ENCODE measurements around the gene IGLL5.

The IGLL5 gene

GRCh38 chr22:22925805-22926369 lies 38.3 kb downstream of the IGLL5 start:
- H3K27ac ChIP-seq, result no peak overlapping the region
- H3K4me3 ChIP-seq (ENCODE audit: low read depth in 1 of 2, low read length in 1 of 2), result no peak overlapping the region
- no peaks in the 10 kb centered on the region for H3K9me3 ChIP-seq
- no peaks in the 10 kb centered on the region for H3K4me1 ChIP-seq (ENCODE audit: control insufficient read depth in 1 of 2, insufficient read depth in 1 of 2, low read depth in 1 of 2, low read length in 1 of 2)
- TF ChIP-seq CTCF (IDR thresholded peaks at IDR 0.05), result no peak
- H3K27me3 ChIP-seq, result peaks cover 7% of the 10 kb centered on the region
- H3K36me3 ChIP-seq, result no peaks in the 10 kb centered on the region

GRCh38 chr22:22926370-22927195 lies 39.0 kb downstream of the IGLL5 start:
- Histone ChIP-seq H3K27me3 (peaks cover 7% of the 10 kb centered on the region), H3K9me3 (no peaks in the 10 kb centered on the region), H3K36me3 (no peaks in the 10 kb centered on the region), H3K27ac (no peak overlapping the region), H3K4me1 (ENCODE audit: control insufficient read depth in 1 of 2, insufficient read depth in 1 of 2, low read depth in 1 of 2, low read length in 1 of 2) (no peaks in the 10 kb centered on the region), H3K4me3 (ENCODE audit: low read depth in 1 of 2, low read length in 1 of 2) (no peak overlapping the region)
- no peak for TF ChIP-seq CTCF (IDR thresholded peaks at IDR 0.05)

- Histone ChIP-seq H3K27me3 (peaks cover 7% of the 10 kb centered on the region), H3K9me3 (no peaks in the 10 kb centered on the region), H3K4me3 (ENCODE audit: low read depth in 1 of 2, low read length in 1 of 2) (no peak overlapping the region), H3K27ac (no peak overlapping the region), H3K4me1 (ENCODE audit: control insufficient read depth in 1 of 2, insufficient read depth in 1 of 2, low read depth in 1 of 2, low read length in 1 of 2) (no peaks in the 10 kb centered on the region), H3K36me3 (no peaks in the 10 kb centered on the region)
- no peak for TF ChIP-seq CTCF (IDR thresholded peaks at IDR 0.05)
These were observed 39.7 kb downstream of the IGLL5 start for GRCh38 chr22:22927196-22927887.

- peaks cover 7% of the 10 kb centered on the region for H3K27me3 ChIP-seq
- no peak overlapping the region for H3K4me3 ChIP-seq (ENCODE audit: low read depth in 1 of 2, low read length in 1 of 2)
- no peaks in the 10 kb centered on the region for H3K4me1 ChIP-seq (ENCODE audit: control insufficient read depth in 1 of 2, insufficient read depth in 1 of 2, low read depth in 1 of 2, low read length in 1 of 2)
- H3K36me3 ChIP-seq, result no peaks in the 10 kb centered on the region
- H3K27ac ChIP-seq, result no peak overlapping the region
- H3K9me3 ChIP-seq, result no peaks in the 10 kb centered on the region
- no peak for TF ChIP-seq CTCF (IDR thresholded peaks at IDR 0.05)
These were observed 40.5 kb downstream of the IGLL5 start for GRCh38 chr22:22927888-22928665.

GRCh38 chr22:22928666-22929380 lies 41.2 kb downstream of the IGLL5 start:
- Histone ChIP-seq H3K9me3 (no peaks in the 10 kb centered on the region), H3K36me3 (no peaks in the 10 kb centered on the region), H3K4me1 (ENCODE audit: control insufficient read depth in 1 of 2, insufficient read depth in 1 of 2, low read depth in 1 of 2, low read length in 1 of 2) (no peaks in the 10 kb centered on the region), H3K27ac (no peak overlapping the region), H3K27me3 (peaks cover 7% of the 10 kb centered on the region), H3K4me3 (ENCODE audit: low read depth in 1 of 2, low read length in 1 of 2) (no peak overlapping the region)
- no peak for TF ChIP-seq CTCF (IDR thresholded peaks at IDR 0.05)
